Stimulated activated CD4-positive, alpha-beta T cell treated with anti-CD3 and anti-CD28 coated beads, Interleukin-4, amount 100 ng/mL, for 1 hour (primary cell): Measurements from ENCODE around the gene PTPN22.
"Not testable (repeated sequence)": the region's sequence is repeated elsewhere in the genome, so short reads cannot be mapped to it uniquely, and the experiment has no call there.

Source experiments
- DNase-seq: peaks from one replicate; pipeline ENCODE4 v3.0.0-alpha.2; 2020

Gene PTPN22

DNA sequence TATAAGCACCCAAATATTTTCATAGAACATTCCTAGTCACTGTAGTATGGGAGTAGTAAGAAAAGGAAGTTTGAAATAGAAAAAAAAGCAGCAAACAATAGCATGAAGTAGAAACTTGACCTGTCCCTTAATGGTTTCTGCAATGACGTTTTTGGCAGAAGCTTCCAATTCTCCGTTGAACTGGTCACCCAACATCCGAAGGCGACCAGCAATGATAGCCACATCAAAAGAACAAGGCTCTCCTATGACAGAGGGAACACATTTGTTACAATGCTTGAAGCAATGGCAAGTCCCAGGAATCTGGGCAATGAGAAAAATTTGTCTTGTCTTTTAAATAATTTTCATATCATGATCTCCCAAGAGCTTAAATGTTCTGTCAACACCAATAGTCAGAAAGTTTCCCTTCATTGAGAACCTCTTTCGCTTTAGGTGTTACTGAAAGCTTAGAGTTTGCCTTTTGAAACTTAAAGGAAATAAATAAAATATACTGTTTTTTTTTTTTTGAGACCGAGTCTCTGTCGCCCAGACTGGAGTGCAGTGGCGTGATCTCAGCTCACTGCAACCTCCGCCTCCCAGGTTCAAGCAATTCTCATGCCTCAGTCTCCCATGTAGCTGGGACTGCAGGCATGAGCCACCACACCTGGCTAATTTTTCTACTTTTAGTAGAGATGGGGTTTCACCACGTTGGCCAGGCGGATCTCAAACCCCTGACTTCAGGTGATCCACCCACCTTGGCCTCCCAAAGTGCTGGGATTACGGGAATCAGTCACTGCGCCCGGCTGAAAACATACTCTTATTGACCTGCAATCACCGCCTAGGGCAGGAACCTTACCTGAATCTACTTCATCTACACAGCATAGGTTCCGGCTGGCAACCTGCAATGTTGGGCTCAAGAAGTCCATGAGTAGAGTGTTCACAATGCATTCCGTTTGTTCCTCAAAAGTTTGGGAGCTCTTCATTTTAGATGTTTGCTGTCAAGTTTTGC, 15.2 kb upstream of the PTPN22 start:
- DNase-seq: no peak

DNA sequence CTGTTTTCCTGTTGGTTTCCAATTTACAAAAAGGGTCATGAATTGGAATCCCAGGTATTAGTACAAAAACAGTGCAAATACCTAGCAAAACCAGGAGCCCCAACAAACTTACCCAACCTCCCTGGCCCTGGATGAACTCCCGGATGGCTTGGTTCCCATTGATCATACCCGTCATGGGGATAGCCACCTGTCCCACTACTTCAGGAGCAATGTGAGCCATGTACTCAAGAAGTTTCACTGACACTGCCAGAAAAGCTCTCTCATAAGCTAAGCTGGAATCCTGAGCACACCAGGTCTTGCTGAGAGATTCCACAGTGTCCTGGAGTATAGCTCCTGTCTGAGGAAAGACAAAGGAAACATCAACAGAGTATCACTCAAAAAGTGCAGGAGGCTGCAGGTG, 10.1 kb upstream of the PTPN22 start:
- no peak for DNase-seq

DNA sequence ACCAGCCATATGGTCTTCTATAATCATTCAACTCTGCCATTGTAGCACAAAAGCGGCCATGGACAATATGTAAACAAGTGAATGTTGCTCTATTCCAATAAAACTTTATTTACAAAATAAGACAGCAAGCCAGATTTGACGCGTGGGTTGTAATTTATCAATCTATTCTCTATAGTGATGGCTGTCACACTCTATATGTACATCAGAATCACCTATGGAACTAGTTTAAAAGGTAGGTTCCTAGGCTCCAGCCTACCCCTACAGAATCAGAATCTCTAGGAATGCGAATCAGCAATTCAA, 8.2 kb upstream of the PTPN22 start:
- no peak for DNase-seq

DNA sequence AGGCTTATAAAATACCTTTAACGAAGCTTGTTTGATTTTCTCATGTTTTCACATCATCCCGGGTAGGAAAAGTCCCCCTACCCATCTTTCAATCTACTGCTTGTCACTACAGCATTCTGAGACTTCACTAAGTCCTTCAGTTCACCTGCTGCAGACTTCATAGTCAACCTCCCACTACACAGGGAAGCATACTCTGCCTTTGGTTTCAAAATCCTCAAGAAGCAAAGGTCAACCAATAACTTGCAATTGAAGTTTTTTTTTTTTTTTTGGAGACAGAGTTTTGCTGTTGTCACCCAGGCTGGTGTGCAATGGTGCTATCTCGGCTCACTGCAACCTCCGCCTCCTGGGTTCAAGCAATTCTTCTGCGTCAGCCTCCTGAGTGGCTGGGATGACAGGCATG, 4.7 kb upstream of the PTPN22 start:
- no peak for DNase-seq

DNA sequence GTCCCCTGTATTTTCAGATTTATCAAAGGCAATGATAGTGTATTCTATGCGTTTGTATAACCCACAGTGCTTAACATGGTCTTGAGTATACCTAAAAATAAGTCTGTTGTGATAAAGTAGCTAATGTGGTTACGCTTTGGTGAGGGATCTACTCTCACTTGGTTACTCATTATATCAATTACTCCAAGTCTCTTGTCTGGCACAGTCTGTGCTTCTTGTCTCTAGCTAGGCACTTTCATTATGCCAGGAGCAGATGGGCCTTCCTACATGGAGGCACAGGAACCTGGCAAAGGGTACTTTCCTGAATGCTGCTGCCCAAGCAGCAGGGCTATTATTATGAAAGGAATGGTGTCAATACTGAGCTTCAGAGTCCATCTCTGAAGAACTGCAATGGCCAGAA, 4.2 kb upstream of the PTPN22 start:
- DNase-seq: no peak

DNA sequence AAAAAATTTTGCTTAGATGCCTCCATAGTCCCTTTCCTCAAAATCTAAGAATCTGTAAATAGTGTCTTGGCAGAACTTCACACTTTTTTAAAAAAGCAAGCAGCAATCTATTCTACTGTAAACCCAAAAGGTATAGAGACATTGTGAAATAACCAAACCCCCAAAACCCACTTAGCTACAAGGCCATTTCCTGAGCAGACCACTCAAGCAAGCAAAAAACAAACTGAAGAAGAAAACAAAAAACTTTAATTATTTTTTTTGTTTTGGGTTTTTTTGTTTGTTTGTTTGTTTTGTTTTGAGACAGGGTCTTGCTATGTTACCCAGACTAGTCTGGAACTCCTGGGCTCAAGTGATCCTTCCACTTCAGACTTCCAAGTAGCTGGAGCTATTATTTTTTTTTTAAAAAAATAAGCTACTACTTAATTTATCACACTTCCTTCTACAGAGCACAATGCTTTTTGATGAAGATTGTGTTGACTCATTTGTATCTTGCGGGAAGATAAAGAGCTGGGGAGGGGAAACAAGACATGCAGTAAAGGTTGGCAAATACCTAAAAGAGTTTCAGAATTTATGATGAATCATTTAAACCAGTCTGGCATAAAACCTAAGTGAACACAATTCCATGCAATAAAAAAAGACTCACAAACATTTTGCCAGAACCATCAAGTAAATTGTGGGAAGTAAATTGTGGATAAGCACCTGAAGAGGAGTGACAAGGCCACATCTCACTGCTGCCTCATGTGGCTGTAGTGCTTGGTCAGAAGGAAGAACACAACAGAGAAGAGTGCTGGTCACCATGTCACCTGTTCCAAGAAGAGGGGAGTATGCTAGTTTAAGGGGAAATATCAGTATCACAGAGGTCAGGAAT, 2.7 kb upstream of the PTPN22 start:
- no peak for DNase-seq

DNA sequence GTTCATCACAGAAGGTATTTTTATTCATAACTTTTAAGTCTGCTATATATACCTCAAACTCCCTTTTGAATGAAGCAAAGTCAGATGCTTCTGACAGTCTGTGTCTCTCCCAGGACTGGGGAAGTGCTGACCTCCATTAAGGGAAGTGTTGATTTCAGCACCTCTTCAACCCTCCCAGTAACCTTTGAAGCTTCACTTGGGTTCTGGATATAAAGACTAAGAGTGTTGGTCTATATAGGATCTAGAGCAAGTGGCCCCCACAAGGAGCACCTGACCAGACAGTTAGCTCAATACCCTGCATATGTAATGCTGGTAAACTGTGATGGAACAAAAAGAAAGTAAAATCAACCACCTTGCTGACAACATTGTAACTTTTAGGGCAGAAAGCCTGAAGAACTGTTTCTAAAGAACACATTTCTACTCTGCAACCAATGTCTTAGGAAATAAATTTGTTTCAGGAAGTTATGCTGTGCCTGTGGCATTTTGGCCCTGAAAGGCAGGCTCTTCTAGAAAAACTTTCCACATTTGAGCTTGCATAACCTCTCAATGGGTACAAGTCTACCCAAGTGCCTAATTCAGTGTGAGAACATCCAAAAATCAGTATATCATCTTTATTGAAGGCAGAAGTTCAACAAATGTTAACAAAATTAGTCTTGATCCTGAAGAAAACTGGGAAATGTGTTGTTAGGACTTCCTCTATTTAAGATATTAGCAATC, 865 bp upstream of the PTPN22 start:
- DNase-seq: no peak

DNA sequence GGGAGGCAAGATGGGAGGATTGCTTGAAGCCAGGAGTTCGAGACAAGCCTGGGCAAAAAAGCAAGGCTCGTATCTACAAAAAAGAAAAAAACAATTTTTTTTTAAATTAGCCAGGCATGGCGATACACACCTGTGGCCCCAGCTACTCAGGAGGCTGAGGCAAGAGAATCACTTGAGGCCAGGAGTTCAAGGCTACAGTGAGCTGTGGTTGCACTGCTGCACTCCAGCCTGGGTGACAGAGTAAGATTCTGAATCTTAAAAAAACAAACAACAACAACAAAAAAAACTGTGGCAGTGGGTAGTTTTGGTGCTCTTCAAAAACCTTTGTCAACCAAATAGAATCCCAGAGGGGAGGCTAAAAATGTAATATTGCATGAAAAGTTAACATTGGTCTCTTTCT, 734 bp downstream of the PTPN22 start:
- no peak for DNase-seq

DNA sequence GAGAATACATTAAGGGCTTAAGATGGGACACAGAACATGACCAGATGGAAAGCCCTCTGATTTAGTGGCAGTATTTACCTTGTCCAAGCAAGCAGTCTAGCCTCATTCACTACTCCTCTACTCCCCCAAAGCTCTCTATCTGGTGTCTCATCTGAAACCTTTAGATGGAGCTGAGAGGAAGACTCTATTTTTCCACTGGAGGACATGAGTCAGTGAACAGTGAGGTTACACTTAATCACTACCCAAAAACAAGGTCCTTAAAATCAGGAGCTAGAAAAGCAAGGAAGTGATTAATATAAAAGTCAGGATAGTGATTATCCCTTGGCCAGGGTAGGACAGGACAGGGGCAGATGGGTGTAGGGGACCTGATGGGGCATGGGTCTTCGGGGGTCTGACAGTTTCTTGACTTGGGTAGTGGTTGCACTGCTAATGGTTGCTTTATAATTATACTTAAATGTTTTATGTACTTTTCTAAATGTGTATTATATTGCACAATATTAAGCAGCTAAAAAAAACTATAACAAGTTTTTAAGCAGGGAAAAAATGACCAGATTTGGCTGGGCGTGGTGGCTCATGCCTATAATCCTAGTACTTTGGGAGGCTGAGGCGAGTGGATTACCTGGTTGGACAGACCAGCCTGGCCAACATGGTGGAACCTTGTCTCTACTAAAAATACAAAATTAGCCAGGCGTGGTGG, 3.0 kb downstream of the PTPN22 start:
- no peak for DNase-seq

DNA sequence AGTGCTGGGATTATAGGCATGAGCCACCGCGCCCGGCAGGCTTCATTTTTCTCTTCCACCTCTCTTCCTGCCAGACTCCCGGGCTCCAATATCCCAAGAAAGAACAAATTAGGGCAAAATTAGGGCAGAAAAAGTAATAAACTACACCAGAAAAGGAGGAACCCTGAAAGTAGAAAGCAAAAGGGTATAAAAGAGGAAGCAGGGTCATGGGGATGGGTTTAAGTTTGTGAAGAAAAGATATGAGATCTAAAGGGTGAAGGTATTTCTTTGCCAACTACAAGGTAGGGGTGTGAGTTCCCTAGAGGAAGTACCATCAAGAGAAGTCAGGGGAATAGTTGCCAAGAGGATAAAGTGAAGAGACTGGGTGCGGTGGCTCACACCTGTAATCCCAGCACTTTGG, 9.9 kb downstream of the PTPN22 start:
- DNase-seq: no peak

DNA sequence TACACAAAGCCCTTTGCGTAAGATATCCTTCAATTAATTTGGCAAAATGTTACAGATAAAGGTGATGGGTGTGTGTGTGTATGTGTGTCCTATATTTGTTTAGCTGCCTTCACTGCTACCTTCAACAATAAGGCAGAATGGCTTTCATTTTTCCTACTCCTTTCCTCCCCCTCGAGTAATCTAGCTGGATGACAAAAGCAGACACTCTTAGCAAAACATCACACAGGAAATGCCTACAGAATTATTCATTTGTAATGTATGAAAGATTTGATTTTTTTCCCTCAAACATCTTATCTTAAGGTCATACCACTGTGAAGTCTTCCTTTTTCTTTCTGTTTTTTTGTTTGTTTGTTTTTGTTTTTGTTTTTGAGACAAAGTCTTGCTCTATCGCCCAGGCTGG, 10.6 kb downstream of the PTPN22 start:
- no peak for DNase-seq

DNA sequence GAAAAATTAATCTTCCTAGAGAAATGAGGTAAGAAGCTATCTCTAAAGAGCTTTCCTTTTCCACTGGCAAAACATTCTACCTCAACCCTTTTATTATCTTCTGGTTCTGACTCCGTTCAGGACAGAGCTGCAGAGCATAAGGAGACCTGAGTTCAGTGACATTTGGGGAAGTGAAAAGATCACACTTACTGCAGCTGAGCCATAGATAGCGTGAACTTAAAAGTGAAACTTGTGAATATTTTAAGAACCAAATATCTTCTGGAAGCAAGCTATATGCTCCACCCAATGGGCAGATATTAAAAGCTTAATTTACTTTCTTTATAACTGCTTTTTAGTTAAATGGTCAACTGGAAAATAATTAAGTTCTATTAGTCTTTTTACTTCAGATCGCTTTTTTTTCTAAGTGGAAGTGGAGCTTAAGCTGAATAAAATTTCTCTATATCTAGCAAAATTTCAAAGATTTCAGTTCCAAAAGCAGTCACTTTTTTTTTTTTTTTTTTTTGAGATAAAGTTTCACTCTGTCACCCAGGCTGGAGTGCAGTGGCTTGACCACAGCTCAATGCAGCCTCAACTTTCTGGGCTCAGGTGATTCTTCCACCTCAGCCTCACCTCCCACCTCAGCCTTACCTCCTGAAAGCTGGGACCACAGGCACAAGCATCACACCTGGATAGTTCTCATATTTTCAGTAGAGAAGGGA, 11.9 kb downstream of the PTPN22 start:
- DNase-seq: no peak

DNA sequence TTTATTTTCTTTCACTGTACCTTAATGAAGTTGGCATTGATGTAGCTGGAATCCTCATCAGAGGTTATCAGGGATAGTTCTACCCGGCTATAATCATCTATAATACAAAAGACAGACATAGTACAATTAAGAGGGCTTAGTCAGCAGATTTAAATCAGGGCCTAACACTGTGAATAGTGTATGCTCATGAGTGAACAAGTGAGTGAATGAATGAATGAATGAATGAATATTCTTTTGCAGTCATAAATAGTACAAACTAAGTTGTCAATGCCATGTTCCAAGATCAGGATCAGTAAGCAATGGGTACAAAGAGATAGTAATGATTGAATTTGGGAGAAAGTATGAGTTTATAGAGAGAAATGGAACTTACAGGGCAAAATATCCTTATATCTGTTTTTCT, 12.5 kb downstream of the PTPN22 start:
- no peak for DNase-seq

DNA sequence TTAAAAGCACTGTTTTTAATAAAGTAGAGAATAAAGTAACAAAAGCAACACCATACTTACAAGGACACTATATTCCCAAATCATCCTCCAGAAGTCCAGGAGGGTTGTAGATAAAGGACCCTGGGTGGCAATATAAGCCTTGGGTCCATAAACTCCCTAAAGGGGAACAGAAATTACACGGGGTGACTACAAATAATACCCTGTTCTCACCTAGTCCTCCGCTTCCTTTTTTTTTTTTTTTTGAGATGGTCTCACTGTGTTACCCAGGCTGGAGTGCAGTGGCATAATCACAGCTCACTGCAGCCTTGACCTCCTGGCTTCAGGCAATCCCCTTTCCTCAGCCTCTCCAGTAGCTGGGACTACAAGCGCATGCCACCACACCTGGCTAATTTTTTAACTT, 13.1 kb downstream of the PTPN22 start:
- no peak for DNase-seq

DNA sequence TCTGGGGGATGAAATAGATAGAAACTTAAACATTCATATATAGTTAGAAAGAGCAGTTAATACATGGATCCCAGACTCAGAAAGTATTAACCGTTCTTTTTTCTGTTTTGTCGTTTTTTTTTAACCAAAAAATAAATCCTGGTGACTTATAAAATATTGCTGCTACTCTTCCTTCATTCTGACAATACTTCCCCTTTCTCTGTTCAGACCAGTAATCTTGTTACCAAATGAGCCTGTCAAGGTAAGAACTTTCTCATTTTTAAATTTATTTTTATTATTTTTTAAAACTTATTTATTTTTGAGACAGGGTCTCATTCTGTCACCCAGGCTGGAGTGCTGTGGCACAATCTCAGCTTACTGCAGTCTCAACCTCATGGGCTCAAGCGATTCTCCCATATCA, 13.7 kb downstream of the PTPN22 start:
- DNase-seq: no peak

DNA sequence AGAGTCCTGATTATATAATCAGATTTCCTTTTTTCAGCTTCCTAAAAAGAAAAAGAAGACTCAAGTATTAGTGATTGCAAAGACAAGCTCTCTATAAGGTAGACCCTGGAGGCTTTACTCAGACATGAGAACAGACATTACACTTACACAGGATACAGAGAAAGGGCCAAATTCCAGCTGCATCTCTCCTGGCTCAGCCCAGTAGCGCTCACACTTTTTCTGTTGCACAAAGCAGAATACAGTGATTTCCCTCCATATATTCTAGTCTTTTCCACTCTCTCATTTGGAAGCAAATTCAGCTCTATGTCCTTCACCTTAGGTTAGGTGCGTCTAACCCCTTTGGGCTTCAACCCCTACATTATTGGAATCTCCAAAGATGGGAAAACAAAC, 15.1 kb downstream of the PTPN22 start:
- DNase-seq: no peak

DNA sequence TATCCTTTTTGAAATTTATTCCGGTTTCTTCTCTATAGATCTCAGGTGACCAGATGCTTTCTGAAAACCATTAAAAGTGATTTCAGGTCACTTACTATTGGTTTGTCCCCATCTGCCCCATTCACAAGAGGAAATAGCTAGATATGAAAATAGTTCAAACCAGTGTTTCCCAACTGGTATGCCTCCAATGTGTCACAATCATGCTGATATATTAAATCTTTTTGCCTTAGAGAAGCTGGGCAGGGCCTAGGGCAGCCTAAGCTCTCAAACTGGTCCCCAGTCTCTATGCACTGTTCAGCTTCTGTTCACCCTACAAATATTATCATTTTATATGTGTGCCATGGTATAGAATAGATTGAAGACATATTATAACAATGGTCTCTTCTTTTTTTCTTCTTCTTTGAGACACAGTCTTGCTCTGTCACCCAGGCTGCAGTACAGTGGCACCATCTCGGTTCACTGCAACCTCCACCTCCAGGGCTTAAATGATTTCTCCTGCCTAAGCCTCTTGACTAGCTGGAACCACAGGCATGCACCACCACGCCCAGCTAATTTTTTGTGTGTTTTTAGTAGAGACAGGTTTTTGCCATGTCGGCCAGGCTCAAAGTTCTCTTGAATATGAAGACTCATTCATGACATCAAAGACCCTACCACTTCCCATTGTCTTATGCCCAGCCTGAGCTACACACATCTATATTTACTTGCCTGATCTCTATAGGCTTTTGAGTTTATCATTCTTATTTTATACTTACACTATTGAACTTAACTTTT, 15.7 kb downstream of the PTPN22 start:
- DNase-seq: no peak

DNA sequence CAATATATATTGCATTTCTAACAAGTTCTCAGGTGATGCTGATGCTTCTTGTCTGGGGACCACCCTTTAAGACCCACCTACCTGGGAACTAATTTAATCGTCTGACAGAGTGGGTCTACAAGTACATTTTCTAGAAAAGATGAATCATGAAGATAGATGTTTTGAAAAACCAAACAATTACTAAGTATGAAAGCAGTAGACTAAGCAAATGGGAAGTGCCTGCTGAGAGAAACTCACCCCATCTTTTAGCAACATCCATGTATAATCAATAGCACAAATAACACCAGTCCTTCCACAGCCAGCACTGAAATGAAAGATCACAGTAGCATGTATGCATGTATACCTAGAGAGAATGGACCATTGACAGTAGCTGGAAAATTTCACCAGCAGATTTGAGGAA, 17.3 kb downstream of the PTPN22 start:
- DNase-seq: no peak

DNA sequence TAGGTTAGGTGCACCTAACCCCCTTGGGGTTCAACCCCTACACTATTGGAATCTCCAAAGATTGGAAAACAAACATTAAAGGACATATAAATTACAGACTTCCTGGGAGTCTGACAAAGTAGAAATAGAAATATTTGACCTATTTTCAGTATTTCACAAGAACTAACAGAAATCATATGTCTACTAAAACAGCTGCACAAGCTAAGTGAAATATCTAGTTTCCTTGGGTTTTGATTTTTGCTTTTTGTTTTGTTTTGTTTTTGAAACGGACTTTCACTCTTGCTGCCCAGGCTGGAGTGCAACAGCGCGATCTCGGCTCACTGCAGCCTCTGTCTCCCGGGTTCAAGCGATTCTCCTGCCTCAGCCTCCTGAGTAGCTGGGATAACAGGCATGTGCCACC, 18.8 kb downstream of the PTPN22 start:
- not testable (repeated sequence) for DNase-seq

DNA sequence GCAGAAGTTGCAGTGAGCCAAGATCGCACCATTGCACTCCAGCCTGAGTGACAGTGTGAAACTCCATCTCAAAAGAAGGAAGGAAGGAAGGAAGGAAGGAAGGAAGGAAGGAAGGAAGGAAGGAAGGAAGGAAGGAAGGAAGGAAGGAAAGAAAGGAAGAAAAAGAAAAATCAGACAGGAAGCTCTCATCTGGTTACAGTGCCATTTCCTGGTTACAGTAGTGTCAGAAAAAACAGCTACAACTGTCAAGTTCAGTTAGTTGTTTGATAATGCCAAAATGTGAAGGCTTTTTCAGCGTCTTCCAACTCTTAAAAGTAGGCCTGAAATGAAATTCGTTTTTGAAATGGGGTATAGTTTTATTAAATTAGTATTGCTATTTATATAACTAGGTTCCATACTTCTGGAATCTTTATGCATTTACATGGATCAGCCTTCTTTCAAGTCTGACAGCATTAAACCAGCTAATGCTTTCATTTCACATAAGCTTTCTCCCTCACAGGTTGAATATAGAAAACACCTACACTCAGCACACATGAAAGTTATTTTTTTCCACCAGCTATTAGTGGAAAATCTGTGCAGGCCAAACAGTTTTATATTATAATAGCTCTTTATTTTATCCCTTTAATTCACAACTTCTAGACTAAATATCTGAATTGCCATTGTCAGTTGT, 21.2 kb downstream of the PTPN22 start:
- no peak for DNase-seq

DNA sequence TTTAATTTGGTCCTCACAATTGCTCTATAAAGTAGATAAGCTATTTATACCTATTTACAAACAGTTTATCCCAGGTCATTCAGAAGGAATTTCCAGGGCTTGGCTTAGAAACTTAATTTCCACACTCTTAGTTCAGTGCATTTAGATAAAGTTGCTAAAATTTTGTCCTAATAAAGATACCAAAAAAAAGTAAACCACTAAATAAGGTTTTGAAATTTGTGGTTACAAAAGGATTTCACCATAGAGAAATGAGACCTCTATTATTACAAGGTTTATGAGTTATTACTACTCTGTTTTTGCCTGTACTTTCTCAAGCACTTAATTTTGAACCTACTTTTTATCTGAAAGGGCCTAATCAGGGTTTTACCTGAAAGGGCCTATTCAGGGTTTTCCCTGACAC, 22.4 kb downstream of the PTPN22 start:
- no peak for DNase-seq
